Vagina (tissue), 2 donors: ENCODE data around the gene KIAA0825.

Source experiments
- CTCF ChIP-seq, 3 experiments: fragments of 450-650 bp in 2 of 3; fragments of 200-600 bp in 1 of 3; sonication (generic) in 1 of 3; IDR thresholded peaks; one replicate each; pipeline ENCODE4 v1.5.1; 2017 to 2019; ENCODE audit warnings: antibody characterized with exemption in 3 of 3, mild to moderate bottlenecking in 2 of 3, moderate library complexity in 2 of 3
- POLR2A ChIP-seq, 2 donors: fragments of 450-650 bp; IDR thresholded peaks; one replicate each; pipeline ENCODE4 v1.6.1; 2017; ENCODE audit warnings: antibody characterized with exemption in 2 of 2, mild to moderate bottlenecking in 2 of 2, moderate library complexity in 2 of 2

- TF ChIP-seq CTCF (IDR thresholded peaks at IDR 0.05) (no peak), POLR2A (IDR thresholded peaks at IDR 0.05) (no peak)
These were observed 307.6 kb downstream of the KIAA0825 start for GRCh38 chr5:94310833-94311232.
